ENCODE data around the gene NAALADL2. TPM values are rescaled to one million over a fixed set of nuclear protein-coding genes. Genes with fewer than 3 reads are reported as not detected.

Gene NAALADL2

GRCh38 chr3:175851541-175851940 lies 992.4 kb downstream of the NAALADL2 start:
- Histone ChIP-seq H3K27ac (ENCODE audit: low read depth, low read length) (no peak overlapping the region), H3K36me3 (ENCODE audit: control insufficient read depth, insufficient read depth, low read length) (no peaks in the 10 kb centered on the region), H3K4me3 (ENCODE audit: low read length) (no peak overlapping the region), H2BK5ac (ENCODE audit: low read length) (no peak overlapping the region), H3K9ac (ENCODE audit: low read length) (no peak overlapping the region), H2BK120ac (ENCODE audit: low read depth, low read length) (no peak overlapping the region), H2AK5ac (ENCODE audit: low read length) (no peak overlapping the region), H3K56ac (ENCODE audit: low read length) (no peak overlapping the region), H3K4me2 (ENCODE audit: low read length) (no peak overlapping the region), H2BK15ac (replicated peaks; ENCODE audit: low read depth) (no peak overlapping the region), H3K79me2 (ENCODE audit: control insufficient read depth, insufficient read depth, low read length) (no peaks in the 10 kb centered on the region), H3K4ac (ENCODE audit: low read depth, low read length) (no peak overlapping the region), H3K18ac (ENCODE audit: low read length) (no peak overlapping the region), H3K79me1 (ENCODE audit: low read length) (no peaks in the 10 kb centered on the region), H3K27me3 (ENCODE audit: insufficient read depth, low read length, poor library complexity) (no peaks in the 10 kb centered on the region), H4K5ac (ENCODE audit: low read length) (no peak overlapping the region), H3K23ac (ENCODE audit: low read length) (no peak overlapping the region), H3K4me1 (ENCODE audit: control insufficient read depth, low read depth, low read length) (no peaks in the 10 kb centered on the region), H4K8ac (ENCODE audit: low read depth, low read length) (no peak overlapping the region)
- no CpG with 5 or more reads among the region's 7 CpGs for WGBS (ENCODE audit: extremely low coverage, insufficient coverage, low lambda C conversion rate)
- no peak for DNase-seq

- DNase-seq, result no peak
- no peaks in the 10 kb centered on the region for H3K4me1 ChIP-seq (ENCODE audit: control insufficient read depth, low read depth, low read length)
- H3K79me2 ChIP-seq (ENCODE audit: control insufficient read depth, insufficient read depth, low read length), result no peaks in the 10 kb centered on the region
- no peak overlapping the region for H3K56ac ChIP-seq (ENCODE audit: low read length)
- H3K79me1 ChIP-seq (ENCODE audit: low read length), result no peaks in the 10 kb centered on the region
- no peaks in the 10 kb centered on the region for H3K36me3 ChIP-seq (ENCODE audit: control insufficient read depth, insufficient read depth, low read length)
- H3K9ac ChIP-seq (ENCODE audit: low read length), result no peak overlapping the region
- H3K4me3 ChIP-seq (ENCODE audit: low read length), result no peak overlapping the region
- no peak overlapping the region for H3K27ac ChIP-seq (ENCODE audit: low read depth, low read length)
- no peak overlapping the region for H3K18ac ChIP-seq (ENCODE audit: low read length)
- H3K4ac ChIP-seq (ENCODE audit: low read depth, low read length), result no peak overlapping the region
- H4K5ac ChIP-seq (ENCODE audit: low read length), result no peak overlapping the region
- H3K27me3 ChIP-seq (ENCODE audit: insufficient read depth, low read length, poor library complexity), result no peaks in the 10 kb centered on the region
- no peak overlapping the region for H3K23ac ChIP-seq (ENCODE audit: low read length)
- H3K4me2 ChIP-seq (ENCODE audit: low read length), result no peak overlapping the region
- H4K8ac ChIP-seq (ENCODE audit: low read depth, low read length), result no peak overlapping the region
- no CpG with 5 or more reads among the region's 1 CpG for WGBS (ENCODE audit: extremely low coverage, insufficient coverage, low lambda C conversion rate)
- no peak overlapping the region for H2BK15ac ChIP-seq (replicated peaks; ENCODE audit: low read depth)
- H2AK5ac ChIP-seq (ENCODE audit: low read length), result no peak overlapping the region
- H2BK120ac ChIP-seq (ENCODE audit: low read depth, low read length), result no peak overlapping the region
- no peak overlapping the region for H2BK5ac ChIP-seq (ENCODE audit: low read length)
Observed at GRCh38 chr3:175852560-175852959, 993.4 kb downstream of the NAALADL2 start.

GRCh38 chr3:175857666-175858270 lies 998.6 kb downstream of the NAALADL2 start:
- Histone ChIP-seq H3K56ac (ENCODE audit: low read length) (no peak overlapping the region), H3K4me3 (ENCODE audit: low read length) (no peak overlapping the region), H2BK120ac (ENCODE audit: low read depth, low read length) (no peak overlapping the region), H3K18ac (ENCODE audit: low read length) (no peak overlapping the region), H2BK15ac (replicated peaks; ENCODE audit: low read depth) (no peak overlapping the region), H3K36me3 (ENCODE audit: control insufficient read depth, insufficient read depth, low read length) (no peaks in the 10 kb centered on the region), H3K4me2 (ENCODE audit: low read length) (no peak overlapping the region), H3K27ac (ENCODE audit: low read depth, low read length) (no peak overlapping the region), H3K79me2 (ENCODE audit: control insufficient read depth, insufficient read depth, low read length) (no peaks in the 10 kb centered on the region), H3K4ac (ENCODE audit: low read depth, low read length) (no peak overlapping the region), H3K79me1 (ENCODE audit: low read length) (no peaks in the 10 kb centered on the region), H3K27me3 (ENCODE audit: insufficient read depth, low read length, poor library complexity) (no peaks in the 10 kb centered on the region), H4K8ac (ENCODE audit: low read depth, low read length) (no peak overlapping the region), H4K5ac (ENCODE audit: low read length) (no peak overlapping the region), H3K9ac (ENCODE audit: low read length) (no peak overlapping the region), H3K23ac (ENCODE audit: low read length) (no peak overlapping the region), H3K4me1 (ENCODE audit: control insufficient read depth, low read depth, low read length) (no peaks in the 10 kb centered on the region), H2AK5ac (ENCODE audit: low read length) (no peak overlapping the region), H2BK5ac (ENCODE audit: low read length) (no peak overlapping the region)
- no peak for DNase-seq
- no CpG with 5 or more reads among the region's 2 CpGs for WGBS (ENCODE audit: extremely low coverage, insufficient coverage, low lambda C conversion rate)

Small RNAs within 50 kb of the gene (small RNA-seq; reads per million reads assigned to genes)
- gene MIR4789 (ENCODE audit: insufficient read depth) (not detected), gene RNU4-91P (ENCODE audit: insufficient read depth) (not detected), gene RNU6-1233P (ENCODE audit: insufficient read depth) (not detected), gene RNU6-1317P (ENCODE audit: insufficient read depth) (not detected)

All from mesendoderm (in vitro differentiated cells).